Tongue (tissue), 2 donors: ENCODE data around the gene HECTD4. TPM values are rescaled to one million over a fixed set of nuclear protein-coding genes. Genes with fewer than 3 reads are reported as not detected.
A peak's percentile ranks its signal among the peaks of the same experiment; 100 is the strongest.
"Not testable (repeated sequence)": the region's sequence is repeated elsewhere in the genome, so short reads cannot be mapped to it uniquely, and the experiment has no call there.

ENCODE experiments used
- DNase-seq: peaks from one replicate; pipeline ENCODE4 v3.0.0-alpha.2; 2015
- total RNA-seq: library from RNA; depleted of rRNA; stranded (reverse); fragments of >200 nt; gene quantifications from one replicate; pipeline ENCODE4 v1.2.3, GENCODE V29; 2014

HECTD4 gene
- total RNA-seq, 1 donor from 2014 or later, result 63.0 TPM

GRCh38 chr12:112352921-112353320 lies 29.3 kb downstream of the HECTD4 start:
- no peak for DNase-seq

GRCh38 chr12:112350593-112351592 lies 31.3 kb downstream of the HECTD4 start:
- DNase-seq, result peak; percentile 20

- DNase-seq, result peak; percentile 43
Observed at GRCh38 chr12:112349431-112349830, 32.8 kb downstream of the HECTD4 start.

GRCh38 chr12:112348926-112349325 lies 33.3 kb downstream of the HECTD4 start:
- DNase-seq, result not testable (repeated sequence)

- DNase-seq, result peak; percentile 37
Observed at GRCh38 chr12:112347581-112347982, 34.6 kb downstream of the HECTD4 start.

GRCh38 chr12:112346194-112346593 lies 36.0 kb downstream of the HECTD4 start:
- DNase-seq, result no peak

- no peak for DNase-seq
Observed at GRCh38 chr12:112344220-112344619, 38.0 kb downstream of the HECTD4 start.

- no peak for DNase-seq
Observed at GRCh38 chr12:112342587-112342986, 39.6 kb downstream of the HECTD4 start.

GRCh38 chr12:112341046-112341825 lies 41.0 kb downstream of the HECTD4 start:
- no peak for DNase-seq

- DNase-seq, result no peak
Observed at GRCh38 chr12:112340230-112340629, 42.0 kb downstream of the HECTD4 start.

GRCh38 chr12:112334999-112335398 lies 47.2 kb downstream of the HECTD4 start:
- not testable (repeated sequence) for DNase-seq

- DNase-seq, result no peak
Observed at GRCh38 chr12:112333019-112333418, 49.2 kb downstream of the HECTD4 start.

- DNase-seq, result no peak
Observed at GRCh38 chr12:112331886-112332285, 50.3 kb downstream of the HECTD4 start.

GRCh38 chr12:112330706-112331105 lies 51.5 kb downstream of the HECTD4 start:
- DNase-seq, result peak; percentile 20

- peak; percentile 31 for DNase-seq
Observed at GRCh38 chr12:112328456-112329124, 53.6 kb downstream of the HECTD4 start.

GRCh38 chr12:112327209-112327938 lies 54.9 kb downstream of the HECTD4 start:
- DNase-seq, result no peak

GRCh38 chr12:112325622-112326207 lies 56.5 kb downstream of the HECTD4 start:
- no peak for DNase-seq

- no peak for DNase-seq
Observed at GRCh38 chr12:112325157-112325556, 57.1 kb downstream of the HECTD4 start.

GRCh38 chr12:112322882-112323547 lies 59.2 kb downstream of the HECTD4 start:
- DNase-seq, result no peak

GRCh38 chr12:112322441-112322840 lies 59.8 kb downstream of the HECTD4 start:
- no peak for DNase-seq

- no peak for DNase-seq
Observed at GRCh38 chr12:112321245-112321644, 61.0 kb downstream of the HECTD4 start.
